Keratinocyte (primary cell): ENCODE data around the gene ABLIM2. TPM values are rescaled to one million over a fixed set of nuclear protein-coding genes. Genes with fewer than 3 reads are reported as not detected.

ENCODE experiments used
- DNase-seq: peaks from one replicate; pipeline ENCODE4 v3.0.0-alpha.2; 2011; ENCODE audit warnings: low read depth, missing footprints, low spot score
- FAIRE-seq: peaks from 2 replicates; lab custom pipeline; 2011; peaks lifted over from hg19 to GRCh38; lab: Jason Lieb, UNC
- H2AFZ ChIP-seq: 2 replicates; pipeline ENCODE4 v1.6.0; 2012; ENCODE audit warnings: low read length, control low read depth, inconsistent platforms; ENCODE audit not compliant: control insufficient read depth
- H3K27ac ChIP-seq: 2 replicates; pipeline ENCODE4 v1.5.1; 2011; ENCODE audit warnings: low read length; ENCODE audit not compliant: control insufficient read depth, insufficient read depth
- H3K27me3 ChIP-seq: 3 replicates; pipeline ENCODE4 v1.6.0; 2011; ENCODE audit warnings: low read length; ENCODE audit not compliant: control insufficient read depth, insufficient read depth; ENCODE audit errors: extremely low read depth
- H3K36me3 ChIP-seq, 2 experiments: 2 replicates in 1 of 2; 3 replicates in 1 of 2; pipeline ENCODE4 v1.5.1; 2011; ENCODE audit warnings: low read length in 2 of 2, mild to moderate bottlenecking in 1 of 2; ENCODE audit not compliant: control insufficient read depth in 2 of 2, insufficient read depth in 2 of 2; ENCODE audit errors: extremely low read depth in 1 of 2
- H3K4me1 ChIP-seq: 3 replicates; pipeline ENCODE4 v1.5.1; 2011; ENCODE audit warnings: low read length; ENCODE audit not compliant: control insufficient read depth, insufficient read depth; ENCODE audit errors: extremely low read depth
- H3K4me2 ChIP-seq: 3 replicates; pipeline ENCODE4 v1.6.0; 2011; ENCODE audit warnings: low read depth, low read length; ENCODE audit not compliant: control insufficient read depth, insufficient read depth; ENCODE audit errors: extremely low read depth
- H3K4me3 ChIP-seq, 3 experiments: fragments of 200-600 bp in 1 of 3; sonication (generic) in 1 of 3; 2 replicates in 2 of 3; 3 replicates in 1 of 3; pipeline ENCODE4 v1.5.1; 2011 to 2016; ENCODE audit warnings: low read length in 3 of 3, mild to moderate bottlenecking in 3 of 3, control low read depth in 2 of 3, inconsistent platforms in 1 of 3, low read depth in 1 of 3, mixed read lengths in 1 of 3, mixed run types in 1 of 3, moderate library complexity in 1 of 3; ENCODE audit not compliant: control insufficient read depth in 2 of 3, insufficient read depth in 2 of 3; ENCODE audit errors: extremely low read depth in 1 of 3
- H3K79me2 ChIP-seq: 2 replicates; pipeline ENCODE4 v1.6.0; 2012; ENCODE audit warnings: low read length; ENCODE audit not compliant: control insufficient read depth, insufficient read depth
- H3K9ac ChIP-seq: 3 replicates; pipeline ENCODE4 v1.6.0; 2011; ENCODE audit warnings: low read length; ENCODE audit not compliant: control insufficient read depth, insufficient read depth; ENCODE audit errors: extremely low read depth
- H3K9me1 ChIP-seq: 3 replicates; pipeline ENCODE4 v1.6.0; 2011; ENCODE audit warnings: low read length; ENCODE audit not compliant: control insufficient read depth, insufficient read depth; ENCODE audit errors: extremely low read depth
- H3K9me3 ChIP-seq: 2 replicates; pipeline ENCODE4 v1.5.1; 2012; ENCODE audit warnings: low read depth, low read length; ENCODE audit not compliant: control insufficient read depth
- H4K20me1 ChIP-seq: 3 replicates; pipeline ENCODE4 v1.6.0; 2011; ENCODE audit warnings: low read length; ENCODE audit not compliant: control insufficient read depth, insufficient read depth; ENCODE audit errors: extremely low read depth
- CTCF ChIP-seq, 3 experiments: IDR thresholded peaks in 1 of 3; conservative IDR thresholded peaks in 1 of 3; optimal IDR thresholded peaks in 1 of 3; 2 replicates in 2 of 3; 3 replicates in 1 of 3; pipeline versions ENCODE3 to v1.5.1; 2011; ENCODE audit warnings: low read length in 3 of 3, mild to moderate bottlenecking in 3 of 3, moderate library complexity in 2 of 3, control low read depth in 1 of 3, inconsistent platforms in 1 of 3; ENCODE audit not compliant: insufficient read depth in 2 of 3; ENCODE audit errors: extremely low read depth in 1 of 3
- EZH2 ChIP-seq: IDR thresholded peaks from one replicate; pipeline ENCODE4 v1.6.1; 2012; ENCODE audit warnings: inconsistent platforms, mild to moderate bottlenecking, low read length, moderate library complexity
- dilution Hi-C: fragments of 300-500 bp; cut with MboI; formaldehyde crosslinking; loops from one replicate; pipeline ENCODE4 v1.7.0; 2020; ENCODE audit warnings: low sequenced_read_pairs; ENCODE audit not compliant: extremely low pct_ligation_motif_present
- polyA plus RNA-seq, 5 experiments: library from polyadenylated mRNA; depleted of rRNA in 3 of 5; stranded (reverse) in 3 of 5; stranded (forward) in 1 of 5; unstranded in 1 of 5; fragments of >200 nt; gene quantifications; 1 replicate in 1 of 5; 2 replicates in 3 of 5; 3 replicates in 1 of 5; pipeline versions ENCODE4 v1.2.1 to v1.2.3, GENCODE V29; 2011 to 2012; ENCODE audit warnings: missing spikeins in 2 of 5, low read depth in 1 of 5, low replicate concordance in 1 of 5

ABLIM2 gene
- polyA plus RNA-seq, 1 donor (not counting 4 experiments of a cell fraction or from before 2014, with no cell fraction given) = 0.94 TPM

DNA sequence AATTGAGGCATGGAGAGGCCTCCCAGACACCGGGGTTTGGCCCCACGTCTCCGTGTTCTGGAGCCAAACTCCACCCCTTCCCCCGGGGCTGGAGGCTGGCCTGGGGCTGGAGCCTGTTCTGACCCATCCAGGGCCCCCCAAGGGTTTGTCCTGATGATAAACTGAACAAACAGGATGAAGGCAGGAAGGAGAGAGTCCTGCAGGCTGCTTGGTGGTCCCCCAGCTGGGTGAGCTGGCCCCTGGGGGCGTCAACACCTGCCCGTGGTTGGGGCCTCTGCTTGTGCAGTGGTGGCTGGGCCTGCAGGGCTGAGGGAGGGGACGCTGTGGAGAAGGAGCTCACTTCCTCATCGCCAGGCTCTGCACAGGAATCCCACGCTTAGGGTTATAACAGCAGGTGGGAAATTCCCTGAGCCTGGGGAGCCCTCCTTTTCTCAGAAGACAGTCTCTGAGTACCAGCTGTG lies 42.7 kb upstream of the ABLIM2 start:
- peak overlapping the region; percentile 25 to 89 (median 71) for H3K4me3 ChIP-seq
- H3K9me3 ChIP-seq = no peaks in the 10 kb centered on the region
- H3K27me3 ChIP-seq = no peaks in the 10 kb centered on the region
- peak overlapping the region; percentile 95 for H3K4me2 ChIP-seq
- no peak overlapping the region for H2AFZ ChIP-seq
- FAIRE-seq (no peak), DNase-seq (no peak)
- H3K36me3 ChIP-seq = peaks cover 7 to 11% of the 10 kb centered on the region in 2 experiments
- dilution Hi-C loops = no loop called here
- H3K79me2 ChIP-seq = peaks cover 57% of the 10 kb centered on the region
- no peak overlapping the region for H3K27ac ChIP-seq
- H3K4me1 ChIP-seq = peaks cover 51% of the 10 kb centered on the region
- H4K20me1 ChIP-seq = no peaks in the 10 kb centered on the region
- H3K9me1 ChIP-seq = no peaks in the 10 kb centered on the region
- H3K9ac ChIP-seq = peak overlapping the region; percentile 91
- TF ChIP-seq EZH2 = no peak
- TF ChIP-seq CTCF (optimal IDR thresholded peaks at IDR 0.05 in 1 of 3, IDR thresholded peaks at IDR 0.05 in 1 of 3, conservative IDR thresholded peaks at IDR 0.05 in 1 of 3; ENCODE audit: extremely low read depth in 1 of 3, insufficient read depth in 2 of 3, low read length in 3 of 3) = no peak

DNA sequence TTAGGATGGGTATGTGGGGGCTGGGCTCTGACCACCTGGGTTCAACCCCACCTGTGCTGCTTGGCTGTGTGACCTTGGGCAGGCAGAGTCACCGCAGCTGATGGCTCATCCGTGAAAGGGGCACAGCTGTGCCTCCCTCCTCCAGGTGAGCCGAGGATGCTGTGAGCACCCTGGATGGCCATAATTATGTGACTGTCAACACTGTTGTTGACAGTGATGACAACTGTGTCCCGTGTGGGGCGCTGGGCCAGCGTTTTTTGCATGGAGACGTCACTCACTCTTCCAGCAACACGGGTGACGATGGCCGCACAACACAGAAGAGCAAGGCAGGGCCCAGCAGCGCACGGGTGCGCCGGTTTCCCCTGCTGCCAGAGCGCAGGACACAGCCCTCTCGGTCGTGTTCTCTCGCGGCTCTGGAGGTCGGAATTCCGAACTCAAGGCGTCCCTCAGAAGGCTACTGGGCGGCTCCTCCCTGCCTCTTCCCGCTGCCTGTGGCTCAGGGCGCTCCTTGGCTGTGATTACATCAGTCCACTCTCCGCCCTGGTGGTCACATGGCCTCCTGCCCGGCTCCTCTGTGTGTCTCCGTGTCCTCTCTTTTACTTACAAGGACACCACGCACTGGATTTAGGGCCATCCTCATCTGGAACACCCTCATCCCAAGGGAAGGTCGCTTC lies 41.8 kb upstream of the ABLIM2 start:
- dilution Hi-C loops = no loop called here
- Histone ChIP-seq H3K79me2 (peaks cover 55% of the 10 kb centered on the region), H3K9me3 (no peaks in the 10 kb centered on the region), H3K27ac (peak overlapping the region; percentile 87), H3K4me2 (peak overlapping the region; percentile 95), H2AFZ (no peak overlapping the region), H3K36me3 (peaks cover 7 to 11% of the 10 kb centered on the region in 2 experiments), H4K20me1 (no peaks in the 10 kb centered on the region), H3K9me1 (no peaks in the 10 kb centered on the region), H3K4me1 (peaks cover 42% of the 10 kb centered on the region), H3K9ac (peak overlapping the region; percentile 91), H3K4me3 (peak overlapping the region; percentile 71 to 89 (median 81)), H3K27me3 (no peaks in the 10 kb centered on the region)
- DNase-seq (no peak), FAIRE-seq (no peak)
- TF ChIP-seq EZH2 (no peak), CTCF (optimal IDR thresholded peaks at IDR 0.05 in 1 of 3, IDR thresholded peaks at IDR 0.05 in 1 of 3, conservative IDR thresholded peaks at IDR 0.05 in 1 of 3; ENCODE audit: extremely low read depth in 1 of 3, insufficient read depth in 2 of 3, low read length in 3 of 3) (no peak)
